Body of pancreas (tissue), 4 donors: ENCODE data around the gene RUNDC1. TPM values are rescaled to one million over a fixed set of nuclear protein-coding genes. Genes with fewer than 3 reads are reported as not detected.
A peak's percentile ranks its signal among the peaks of the same experiment; 100 is the strongest.

ENCODE experiments used
- ATAC-seq: fragments of 150-250 bp; one replicate; pipeline ENCODE4 v1.9.1; 2016
- DNase-seq, 4 donors: peaks; one replicate each; pipeline ENCODE4 v3.0.0-alpha.2; 2019
- H3K27ac ChIP-seq, 4 donors: fragments of 200-600 bp; sonication (generic); 1 replicate in 3 of 4; 2 replicates in 1 of 4; pipeline versions ENCODE4 v1.5.1 to v1.6.1; 2016 to 2019; ENCODE audit warnings: mild to moderate bottlenecking in 1 of 4, mixed read lengths in 1 of 4, moderate library complexity in 1 of 4
- H3K27me3 ChIP-seq, 2 donors: fragments of 200-600 bp; sonication (generic); one replicate each; pipeline ENCODE4 v1.6.0; 2016; ENCODE audit warnings: mild to moderate bottlenecking in 1 of 2
- H3K36me3 ChIP-seq, 2 donors: fragments of 200-600 bp; sonication (generic); replicated peaks in 1 of 2; 2 replicates each; pipeline ENCODE4 v1.5.1; 2016; ENCODE audit warnings: low read depth in 2 of 2; ENCODE audit not compliant: insufficient read depth in 1 of 2
- H3K4me1 ChIP-seq: fragments of 200-600 bp; sonication (generic); one replicate; pipeline ENCODE4 v1.6.0; 2016
- H3K4me3 ChIP-seq, 2 donors: fragments of 200-600 bp; sonication (generic); 1 replicate in 1 of 2; 2 replicates in 1 of 2; pipeline ENCODE4 v1.5.1; 2016 to 2019
- H3K9me3 ChIP-seq, 3 donors: fragments of 200-600 bp; sonication (generic); 1 replicate in 2 of 3; 2 replicates in 1 of 3; pipeline ENCODE4 v1.5.1; 2016
- CTCF ChIP-seq, 7 experiments: fragments of 450-650 bp in 4 of 7; fragments of 200-600 bp in 3 of 7; sonication (generic) in 3 of 7; IDR thresholded peaks; one replicate each; pipeline ENCODE4 v1.5.1; 2016 to 2019; ENCODE audit warnings: antibody characterized with exemption in 7 of 7
- POLR2A ChIP-seq, 3 donors: fragments of 450-650 bp; IDR thresholded peaks; one replicate each; pipeline ENCODE4 v1.6.1; 2016; ENCODE audit warnings: antibody characterized with exemption in 3 of 3, mild to moderate bottlenecking in 2 of 3
- WGBS, 2 donors: methylation state at CpG; one replicate each; pipeline ENCODE4 v1.1.5; 2017; 5-methylcytosine and 5-hydroxymethylcytosine counted together
- intact Hi-C: fragments of 100-400 bp; cut with DNase I; formaldehyde crosslinking; loops from one replicate; pipeline ENCODE4 v1.15.1; 2023
- total RNA-seq, 2 donors: library from RNA; depleted of rRNA; stranded (reverse); fragments of >200 nt; gene quantifications; one replicate each; pipeline ENCODE4 v1.1.0, GENCODE V29; 2016

RUNDC1 gene
- 10 to 100 TPM; 17.1 to 37.6 TPM for total RNA-seq

- H3K4me3 ChIP-seq, result peak within 1 kb of the TSS; percentile 25 to 54
- H3K27ac ChIP-seq, result peak within 1 kb of the TSS; percentile 59 to 93 (median 78)
- H3K9me3 ChIP-seq, result no peaks in the 10 kb centered on the region
- peak; percentile 94 to 97 (median 96) for DNase-seq
- H3K4me1 ChIP-seq, result peaks cover 36% of the 10 kb centered on the region
- H3K36me3 ChIP-seq, result no peaks in the 10 kb centered on the region
- no peaks in the 10 kb centered on the region for H3K27me3 ChIP-seq
- TF ChIP-seq CTCF (IDR thresholded peaks at IDR 0.05) (no peak), POLR2A (IDR thresholded peaks at IDR 0.05) (peak; percentile 28 to 78 (median 67))
- peak; percentile 93 for ATAC-seq
- intact Hi-C loops, result no loop called here
- 0 to 2% methylated on average over 24 to 27 of the region's 39 CpGs for WGBS, 2 donors
These were observed at the start of gene RUNDC1 for GRCh38 chr17:42980274-42980765. Gene RUNDC1, plus strand, starts transcription at chr17:42980565. Its CDS starts 12 bp downstream, at chr17:42980577.

GRCh38 chr17:42937712-42938596 is 42.4 kb upstream of the RUNDC1 start:
- TF ChIP-seq POLR2A (IDR thresholded peaks at IDR 0.05) (no peak), CTCF (IDR thresholded peaks at IDR 0.05) (peak; percentile 33 to 80 (median 71))
- Histone ChIP-seq H3K27me3 (no peaks in the 10 kb centered on the region), H3K4me3 (no peak overlapping the region), H3K27ac (peak overlapping the region in 3 of 4 donors; percentile 36 to 56 (median 41)), H3K9me3 (no peaks in the 10 kb centered on the region), H3K36me3 (no peaks in the 10 kb centered on the region), H3K4me1 (no peaks in the 10 kb centered on the region)
- ATAC-seq (peak; percentile 82), DNase-seq (peak; percentile 46 to 59 (median 54))
- WGBS, 2 donors, result 33% methylated on average over 9 of the region's 9 CpGs
- intact Hi-C loops, result no loop called here

- H3K4me3 ChIP-seq, result no peak overlapping the region
- ATAC-seq (no peak), DNase-seq (no peak)
- no peaks in the 10 kb centered on the region for H3K36me3 ChIP-seq
- WGBS, 2 donors, result 23 to 30% methylated on average over 3 of the region's 3 CpGs
- no peak overlapping the region for H3K27ac ChIP-seq
- TF ChIP-seq CTCF (IDR thresholded peaks at IDR 0.05) (no peak), POLR2A (IDR thresholded peaks at IDR 0.05) (no peak)
- no peaks in the 10 kb centered on the region for H3K4me1 ChIP-seq
- no peaks in the 10 kb centered on the region for H3K27me3 ChIP-seq
- H3K9me3 ChIP-seq, result no peaks in the 10 kb centered on the region
- intact Hi-C loops, result loop anchor here (10.0 kb wide), 1 partner anchor 249 kb away; no protein-coding TSS in a partner anchor
These were observed 36.2 kb upstream of the RUNDC1 start for GRCh38 chr17:42944211-42944610.

GRCh38 chr17:42946812-42947211 is 33.6 kb upstream of the RUNDC1 start:
- no peak overlapping the region for H3K27ac ChIP-seq
- no peak for TF ChIP-seq POLR2A (IDR thresholded peaks at IDR 0.05)
- TF ChIP-seq CTCF (IDR thresholded peaks at IDR 0.05), result no peak
- peaks cover 0 to 13% of the 10 kb centered on the region in 2 donors for H3K36me3 ChIP-seq
- H3K4me3 ChIP-seq, result no peak overlapping the region
- H3K27me3 ChIP-seq, result no peaks in the 10 kb centered on the region
- H3K9me3 ChIP-seq, result no peaks in the 10 kb centered on the region
- DNase-seq, result no peak
- intact Hi-C loops, result loop anchor here (10.0 kb wide), 1 partner anchor 252 kb away; no protein-coding TSS in a partner anchor
- WGBS, 2 donors, result 87 to 95% methylated on average over 1 of the region's 1 CpG
- no peak for ATAC-seq
- no peaks in the 10 kb centered on the region for H3K4me1 ChIP-seq
